Vein endothelial cell (primary cell): Measurements from ENCODE around the gene DAG1. TPM values are rescaled to one million over a fixed set of nuclear protein-coding genes. Genes with fewer than 3 reads are reported as not detected.

ENCODE experiments used
- small RNA-seq: library from RNA; depleted of rRNA; stranded (forward); fragments of <200 nt; gene quantifications from one replicate; pipeline ENCODE3, GENCODE V24; 2012
- total RNA-seq: library from RNA; depleted of rRNA; stranded (reverse); fragments of >200 nt; gene quantifications from 2 replicates; pipeline ENCODE4 v1.2.3, GENCODE V29; 2012

Gene DAG1
- 57.5 and 68.9 TPM in 2 replicates for total RNA-seq

DNA sequence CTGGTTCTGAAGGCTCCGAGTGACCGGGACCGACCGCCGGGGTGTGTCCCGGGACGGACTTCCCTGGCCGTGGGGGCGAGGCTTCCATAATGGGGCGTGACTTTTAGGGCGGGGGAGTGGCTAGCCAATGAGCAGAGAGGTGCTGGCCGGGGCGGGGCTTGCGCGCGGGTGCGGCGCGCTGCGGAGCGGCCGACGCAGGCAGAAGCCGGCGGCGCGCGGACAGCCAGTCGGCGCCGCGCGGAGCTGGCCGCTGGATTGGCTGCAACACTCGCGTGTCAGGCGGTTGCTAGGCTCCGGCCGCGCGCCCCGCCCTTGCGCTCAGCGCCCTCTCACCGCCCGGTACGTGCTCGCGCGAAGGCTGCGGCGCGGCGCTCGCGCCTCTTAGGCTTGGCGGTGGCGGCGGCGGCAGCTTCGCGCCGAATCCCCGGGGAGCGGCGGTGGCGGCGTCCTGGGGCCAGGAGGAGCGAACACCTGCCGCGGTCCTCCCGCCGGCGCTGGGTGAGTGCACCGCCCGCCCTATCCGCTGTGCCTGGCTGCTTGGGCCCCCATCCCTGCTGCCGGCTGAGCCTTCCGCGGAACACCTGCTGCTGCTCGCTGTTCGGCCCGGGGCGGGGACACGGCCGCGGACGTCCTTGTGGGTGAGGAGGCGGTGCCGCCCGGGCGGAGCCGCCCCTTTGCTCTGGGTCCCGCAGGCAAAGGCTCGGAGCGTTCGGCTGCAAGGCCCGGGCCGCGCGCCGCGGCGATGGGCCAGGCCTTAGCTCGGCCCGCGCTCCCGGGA lies at the start of gene DAG1:
DAG1 (plus strand) TSS at position 332 of the 778 bp plus-strand sequence. CDS start 40,268 bp downstream, outside the sequence.

DNA sequence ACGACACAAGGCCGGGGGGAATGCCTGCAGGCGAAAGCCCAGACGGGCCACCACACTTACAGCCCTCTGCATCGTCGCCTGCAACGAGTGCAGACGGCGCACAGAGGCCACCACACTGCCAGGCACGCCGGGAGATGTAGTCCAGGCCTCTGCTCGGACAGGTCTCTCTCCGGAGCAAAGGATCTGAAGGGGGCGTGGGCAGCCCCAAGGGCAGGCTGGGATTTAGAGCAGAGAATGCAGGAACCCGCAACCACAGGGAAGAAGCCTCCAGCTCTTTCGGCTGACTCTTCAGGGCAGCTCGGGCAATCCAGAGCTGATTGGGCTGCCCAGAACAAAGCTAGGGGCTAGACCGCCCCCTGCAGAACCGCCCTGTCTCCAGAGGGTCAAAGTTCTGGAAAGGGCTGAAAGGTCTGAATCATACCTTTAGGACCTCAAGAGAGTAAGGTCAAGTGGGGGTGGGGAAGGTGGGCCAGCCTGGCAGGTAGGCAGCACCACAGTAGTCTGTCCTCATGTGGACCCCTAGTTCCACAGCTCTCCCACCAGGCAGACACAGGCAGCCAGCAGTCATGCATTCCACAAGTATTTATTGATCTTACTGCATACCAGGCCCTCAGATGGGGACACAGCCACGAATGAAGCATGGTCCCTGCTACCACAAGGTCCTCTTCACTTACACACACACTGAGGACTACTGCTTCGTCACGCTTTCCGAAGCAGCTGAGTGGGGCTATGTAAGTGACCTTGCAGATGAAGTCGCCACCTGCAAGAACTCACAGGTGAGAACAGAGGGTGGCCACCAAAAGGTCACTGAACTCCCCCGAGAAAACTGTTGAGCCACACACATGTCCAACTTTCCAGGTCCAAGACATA lies 47.5 kb upstream of the DAG1 start, which contains the start of gene AMT:
AMT (minus strand) TSS at position 95 of the 870 bp plus-strand sequence; CDS start at position 72, 23 bp downstream.

DNA sequence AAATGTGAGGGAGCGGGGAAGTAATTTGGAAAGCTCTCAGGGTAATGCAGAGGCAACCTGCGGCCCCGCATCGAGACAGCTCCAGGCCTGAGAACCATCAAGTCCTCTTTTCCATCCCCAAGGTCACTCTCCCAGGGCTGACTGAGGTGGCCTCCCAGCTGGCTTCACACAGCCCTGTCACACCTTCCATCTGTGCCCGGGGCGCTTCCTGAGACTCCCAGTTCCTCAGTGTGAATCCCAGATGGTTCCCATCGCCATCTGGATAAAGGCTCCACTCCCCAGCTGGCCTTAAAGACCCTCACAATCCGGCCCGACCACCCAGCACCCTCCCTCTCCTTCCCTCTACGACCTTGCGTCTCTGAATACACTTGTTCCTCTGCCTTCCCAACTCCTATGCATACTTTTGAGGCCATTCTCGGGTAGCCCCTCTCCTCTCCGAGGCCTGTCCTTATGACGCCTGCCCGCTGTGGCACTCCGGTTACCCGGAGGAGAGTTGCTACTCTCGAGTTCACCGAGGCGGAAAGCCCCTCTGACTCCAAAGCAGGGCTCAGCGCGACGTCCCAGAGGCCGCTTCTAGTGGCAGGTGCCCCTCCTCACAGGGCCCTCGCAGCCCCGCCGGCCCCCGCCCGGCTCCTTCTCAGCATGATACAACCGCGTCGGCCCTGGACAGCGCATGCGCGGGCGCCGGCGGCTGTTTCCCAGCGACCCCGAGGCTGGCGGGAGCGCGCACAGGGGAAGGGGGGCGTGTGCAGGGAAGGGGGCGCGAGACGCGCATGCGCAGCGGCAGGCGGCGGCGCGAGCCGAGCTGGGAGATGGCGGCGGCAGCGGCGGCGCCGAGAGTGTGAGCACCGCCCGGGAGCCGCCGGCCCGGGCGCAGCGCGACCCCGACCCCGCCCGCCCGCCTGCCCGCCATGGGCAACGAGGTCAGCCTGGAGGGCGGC lies 83.9 kb downstream of the DAG1 start, which contains the start of gene BSN:
BSN (plus strand) TSS at position 786 of the 941 bp plus-strand sequence; CDS start at position 912, 126 bp downstream.

Small RNA genes within 50 kb of the gene (small RNA-seq; reads per million reads assigned to genes)
- gene RNA5SP130 = not detected

Other genes starting within 250 kb of the DAG1 start
- gene C3orf62, start 193.0 kb upstream of the DAG1 start, total RNA-seq = 0.98 and 1.9 TPM in 2 replicates
- gene USP4, start 130.2 kb upstream of the DAG1 start, total RNA-seq = 25.2 and 27.6 TPM in 2 replicates
- 353 and 398 TPM in 2 replicates for gene GPX1, start 111.9 kb upstream of the DAG1 start, total RNA-seq
- gene RHOA, start 58.3 kb upstream of the DAG1 start, total RNA-seq = 712 and 751 TPM in 2 replicates
- 14.4 and 22.1 TPM in 2 replicates for gene TCTA, start 57.8 kb upstream of the DAG1 start, total RNA-seq
- 0.67 and 1.3 TPM in 2 replicates for gene AMT, start 47.8 kb upstream of the DAG1 start, total RNA-seq
- gene NICN1, start 40.9 kb upstream of the DAG1 start, total RNA-seq = 4.9 and 8.2 TPM in 2 replicates
- gene BSN, start 84.2 kb downstream of the DAG1 start, total RNA-seq = 0.19 and 0.65 TPM in 2 replicates
- 75.8 and 78.4 TPM in 2 replicates for gene APEH, start 204.1 kb downstream of the DAG1 start, total RNA-seq
- gene MST1, start 219.2 kb downstream of the DAG1 start, total RNA-seq = 2.6 and 3.9 TPM in 2 replicates
- gene RNF123, start 219.3 kb downstream of the DAG1 start, total RNA-seq = 29.5 and 35.9 TPM in 2 replicates
- 0.76 and 0.98 TPM in 2 replicates for gene AMIGO3, start 249.4 kb downstream of the DAG1 start, total RNA-seq